ENCODE measurements around the gene FZR1. TPM values are rescaled to one million over a fixed set of nuclear protein-coding genes. Genes with fewer than 3 reads are reported as not detected.

Gene FZR1
- total and polyA plus RNA-seq, 9 of the 15 experiments (the other 6 are each of a cell fraction or from before 2014, with no cell fraction given) = 0.18 to 48.0 (median 22.2) TPM

- peak; percentile 61; the same call in 1 of the 2 replicates for TF ChIP-seq PKNOX1 (IDR thresholded peaks at IDR 0.05)
- 0 out of 4 replicates have a peak, but pooled peaks of 1 of the 2 experiments have one; percentile 38 for TF ChIP-seq ETV6 (IDR thresholded peaks at IDR 0.05; ENCODE audit: borderline replicate concordance in 1 of 2, low read depth in 2 of 2, low read length in 1 of 2)
- TF ChIP-seq ETV6 (CRISPR knock-in tag; IDR thresholded peaks at IDR 0.05; ENCODE audit: borderline replicate concordance) = peak; percentile 94; the same call in 1 of the 2 replicates
- peak; percentile 75 for TF ChIP-seq RBFOX2 (IDR thresholded peaks at IDR 0.05; ENCODE audit: low read depth, low read length)
- TF ChIP-seq ASH1L (IDR thresholded peaks at IDR 0.05; ENCODE audit: borderline replicate concordance, low read depth, partially characterized antibody) = peak; percentile 32
- TF ChIP-seq ARNT (IDR thresholded peaks at IDR 0.05) = 0 out of 4 replicates have a peak, but pooled peaks of 1 of the 2 experiments have one; percentile 26
- 0 out of 2 replicates have a peak, but pooled peaks have one; percentile 65 for TF ChIP-seq TARDBP (IDR thresholded peaks at IDR 0.05)
- peak; percentile 39 for TF ChIP-seq KLF1 (tag; IDR thresholded peaks at IDR 0.05)
- TF ChIP-seq ESRRA (IDR thresholded peaks at IDR 0.05; ENCODE audit: borderline replicate concordance, low read depth) = peak; percentile 93; the same call in 1 of the 2 replicates
- TF ChIP-seq, protein P1, sequence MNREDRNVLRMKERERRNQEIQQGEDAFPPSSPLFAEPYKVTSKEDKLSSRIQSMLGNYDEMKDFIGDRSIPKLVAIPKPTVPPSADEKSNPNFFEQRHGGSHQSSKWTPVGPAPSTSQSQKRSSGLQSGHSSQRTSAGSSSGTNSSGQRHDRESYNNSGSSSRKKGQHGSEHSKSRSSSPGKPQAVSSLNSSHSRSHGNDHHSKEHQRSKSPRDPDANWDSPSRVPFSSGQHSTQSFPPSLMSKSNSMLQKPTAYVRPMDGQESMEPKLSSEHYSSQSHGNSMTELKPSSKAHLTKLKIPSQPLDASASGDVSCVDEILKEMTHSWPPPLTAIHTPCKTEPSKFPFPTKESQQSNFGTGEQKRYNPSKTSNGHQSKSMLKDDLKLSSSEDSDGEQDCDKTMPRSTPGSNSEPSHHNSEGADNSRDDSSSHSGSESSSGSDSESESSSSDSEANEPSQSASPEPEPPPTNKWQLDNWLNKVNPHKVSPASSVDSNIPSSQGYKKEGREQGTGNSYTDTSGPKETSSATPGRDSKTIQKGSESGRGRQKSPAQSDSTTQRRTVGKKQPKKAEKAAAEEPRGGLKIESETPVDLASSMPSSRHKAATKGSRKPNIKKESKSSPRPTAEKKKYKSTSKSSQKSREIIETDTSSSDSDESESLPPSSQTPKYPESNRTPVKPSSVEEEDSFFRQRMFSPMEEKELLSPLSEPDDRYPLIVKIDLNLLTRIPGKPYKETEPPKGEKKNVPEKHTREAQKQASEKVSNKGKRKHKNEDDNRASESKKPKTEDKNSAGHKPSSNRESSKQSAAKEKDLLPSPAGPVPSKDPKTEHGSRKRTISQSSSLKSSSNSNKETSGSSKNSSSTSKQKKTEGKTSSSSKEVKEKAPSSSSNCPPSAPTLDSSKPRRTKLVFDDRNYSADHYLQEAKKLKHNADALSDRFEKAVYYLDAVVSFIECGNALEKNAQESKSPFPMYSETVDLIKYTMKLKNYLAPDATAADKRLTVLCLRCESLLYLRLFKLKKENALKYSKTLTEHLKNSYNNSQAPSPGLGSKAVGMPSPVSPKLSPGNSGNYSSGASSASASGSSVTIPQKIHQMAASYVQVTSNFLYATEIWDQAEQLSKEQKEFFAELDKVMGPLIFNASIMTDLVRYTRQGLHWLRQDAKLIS (CRISPR knock-in tag; IDR thresholded peaks at IDR 0.05) = peak; percentile 94
- TF ChIP-seq HDGF (IDR thresholded peaks at IDR 0.05) = peak; percentile 95
- peak; percentile 78 for TF ChIP-seq SP1 (CRISPR knock-in tag; IDR thresholded peaks at IDR 0.05)
- peak; percentile 44 to 84; a peak in 1 of 4 replicates for TF ChIP-seq MAZ (CRISPR knock-in tag; conservative IDR thresholded peaks at IDR 0.05 in 1 of 2, IDR thresholded peaks at IDR 0.05 in 1 of 2)
- TF ChIP-seq NFIC (IDR thresholded peaks at IDR 0.05) = peak; percentile 78
- no peak for TF ChIP-seq SFPQ (IDR thresholded peaks at IDR 0.05; ENCODE audit: low read depth, low read length)
- 0 out of 2 replicates have a peak, but pooled peaks have one; percentile 55 for TF ChIP-seq ZKSCAN1 (IDR thresholded peaks at IDR 0.05; ENCODE audit: low read depth, low read length)
- TF ChIP-seq FOXA3 (CRISPR knock-in tag; conservative IDR thresholded peaks at IDR 0.05 in 1 of 2, IDR thresholded peaks at IDR 0.05 in 1 of 2) = peak in 1 of 2 experiments; percentile 95; a peak in 2 of 4 replicates
- no peak for TF ChIP-seq ZNF785 (CRISPR knock-in tag; IDR thresholded peaks at IDR 0.05)
- TF ChIP-seq, protein P2, sequence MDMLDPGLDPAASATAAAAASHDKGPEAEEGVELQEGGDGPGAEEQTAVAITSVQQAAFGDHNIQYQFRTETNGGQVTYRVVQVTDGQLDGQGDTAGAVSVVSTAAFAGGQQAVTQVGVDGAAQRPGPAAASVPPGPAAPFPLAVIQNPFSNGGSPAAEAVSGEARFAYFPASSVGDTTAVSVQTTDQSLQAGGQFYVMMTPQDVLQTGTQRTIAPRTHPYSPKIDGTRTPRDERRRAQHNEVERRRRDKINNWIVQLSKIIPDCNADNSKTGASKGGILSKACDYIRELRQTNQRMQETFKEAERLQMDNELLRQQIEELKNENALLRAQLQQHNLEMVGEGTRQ (CRISPR knock-in tag; IDR thresholded peaks at IDR 0.05) = no peak
Measured at GRCh38 chr19:3520166-3521103, 14.3 kb downstream of the FZR1 start (continued).
